ENCODE data around the gene ST7.

DNA sequence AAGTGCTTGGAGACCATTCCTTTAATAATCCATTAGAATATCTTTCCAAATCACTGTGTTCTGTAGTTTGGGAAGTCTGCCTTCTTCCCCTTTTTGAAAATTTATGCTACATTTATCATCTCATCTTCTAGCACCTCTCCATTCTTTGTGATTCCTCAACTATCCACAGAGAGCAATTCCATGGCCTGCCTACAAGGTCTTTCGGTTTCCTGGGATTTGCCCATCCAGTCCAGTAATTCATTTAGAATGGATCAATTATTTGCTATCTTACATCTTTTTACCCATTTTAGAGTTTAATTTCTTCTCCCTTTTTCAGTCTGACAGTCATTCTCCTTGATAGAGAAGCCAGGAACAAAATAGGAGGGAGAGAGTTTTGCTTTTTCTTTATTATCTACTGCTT, 179.8 kb downstream of the ST7 start:
- TF ChIP-seq, protein P1, sequence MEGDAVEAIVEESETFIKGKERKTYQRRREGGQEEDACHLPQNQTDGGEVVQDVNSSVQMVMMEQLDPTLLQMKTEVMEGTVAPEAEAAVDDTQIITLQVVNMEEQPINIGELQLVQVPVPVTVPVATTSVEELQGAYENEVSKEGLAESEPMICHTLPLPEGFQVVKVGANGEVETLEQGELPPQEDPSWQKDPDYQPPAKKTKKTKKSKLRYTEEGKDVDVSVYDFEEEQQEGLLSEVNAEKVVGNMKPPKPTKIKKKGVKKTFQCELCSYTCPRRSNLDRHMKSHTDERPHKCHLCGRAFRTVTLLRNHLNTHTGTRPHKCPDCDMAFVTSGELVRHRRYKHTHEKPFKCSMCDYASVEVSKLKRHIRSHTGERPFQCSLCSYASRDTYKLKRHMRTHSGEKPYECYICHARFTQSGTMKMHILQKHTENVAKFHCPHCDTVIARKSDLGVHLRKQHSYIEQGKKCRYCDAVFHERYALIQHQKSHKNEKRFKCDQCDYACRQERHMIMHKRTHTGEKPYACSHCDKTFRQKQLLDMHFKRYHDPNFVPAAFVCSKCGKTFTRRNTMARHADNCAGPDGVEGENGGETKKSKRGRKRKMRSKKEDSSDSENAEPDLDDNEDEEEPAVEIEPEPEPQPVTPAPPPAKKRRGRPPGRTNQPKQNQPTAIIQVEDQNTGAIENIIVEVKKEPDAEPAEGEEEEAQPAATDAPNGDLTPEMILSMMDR (conservative IDR thresholded peaks at IDR 0.05 in 1 of 2, IDR thresholded peaks at IDR 0.05 in 1 of 2; ENCODE audit: low read depth in 1 of 2, low read length in 2 of 2): no peak
- TF ChIP-seq EZH2 (IDR thresholded peaks at IDR 0.05; ENCODE audit: low read length, missing control alignments): no peak

All from fibroblast of lung (primary cell).